GF-D8 (cell line): ENCODE measurements around the gene TMPRSS13.

Experiments used
- DNase-seq: peaks from one replicate; lab custom pipeline; 2025; lab: John Stamatoyannopoulos, UW

The TMPRSS13 gene

DNA sequence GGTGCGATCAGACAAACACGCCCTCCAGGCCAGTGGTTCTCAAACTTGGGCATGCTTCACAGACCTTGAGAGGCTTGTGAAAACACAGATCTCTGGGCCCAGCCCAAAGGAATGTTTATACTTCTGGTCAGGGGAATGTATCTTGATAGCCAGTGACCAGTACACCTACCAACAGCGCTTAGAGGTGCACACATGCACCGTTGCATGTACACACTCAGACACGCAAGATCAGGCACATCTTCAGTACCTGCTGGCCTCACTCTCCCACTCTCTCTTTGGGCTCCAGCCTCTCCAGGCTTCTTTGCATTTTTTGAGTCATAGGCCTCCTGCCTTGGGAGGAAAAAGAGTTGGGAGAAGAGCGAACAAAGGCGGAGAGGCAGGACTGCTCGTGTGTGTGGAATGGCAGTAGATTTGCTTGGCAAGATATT, 41.0 kb downstream of the TMPRSS13 start:
- no peak for DNase-seq

DNA sequence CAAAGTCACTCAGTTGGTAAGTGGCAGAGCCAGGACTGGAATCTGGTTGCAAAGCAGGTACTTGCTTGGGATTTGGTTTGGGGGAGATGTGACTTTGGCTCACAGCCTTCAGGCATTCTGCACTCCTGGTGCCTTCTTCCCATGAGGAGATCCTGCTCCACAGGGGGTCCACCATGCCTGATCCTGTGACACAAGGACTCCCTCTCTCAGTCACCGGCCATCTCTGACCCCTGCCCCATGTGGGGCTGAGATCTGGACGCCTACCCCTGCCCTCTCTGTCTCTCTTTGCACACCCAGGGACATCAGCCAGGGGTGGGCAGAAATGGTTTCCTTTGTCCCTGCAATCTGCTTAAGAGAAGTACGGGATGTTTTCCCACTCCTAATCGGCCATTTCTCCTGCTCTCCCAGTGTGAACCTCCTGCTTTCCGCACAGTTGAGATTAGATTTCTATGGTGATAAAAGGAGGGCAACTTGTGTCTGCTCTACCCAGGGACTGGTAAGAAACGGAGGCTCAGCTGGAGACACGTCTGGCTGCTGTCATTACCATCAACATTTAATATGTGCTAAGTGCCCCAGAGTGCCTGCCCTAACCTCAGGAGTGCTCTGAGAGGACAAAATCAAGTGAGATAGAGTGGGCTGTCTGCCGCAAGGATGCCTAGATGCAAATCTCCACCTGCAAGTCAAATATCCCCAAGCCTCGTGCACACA, 41.6 kb downstream of the TMPRSS13 start:
- no peak for DNase-seq

DNA sequence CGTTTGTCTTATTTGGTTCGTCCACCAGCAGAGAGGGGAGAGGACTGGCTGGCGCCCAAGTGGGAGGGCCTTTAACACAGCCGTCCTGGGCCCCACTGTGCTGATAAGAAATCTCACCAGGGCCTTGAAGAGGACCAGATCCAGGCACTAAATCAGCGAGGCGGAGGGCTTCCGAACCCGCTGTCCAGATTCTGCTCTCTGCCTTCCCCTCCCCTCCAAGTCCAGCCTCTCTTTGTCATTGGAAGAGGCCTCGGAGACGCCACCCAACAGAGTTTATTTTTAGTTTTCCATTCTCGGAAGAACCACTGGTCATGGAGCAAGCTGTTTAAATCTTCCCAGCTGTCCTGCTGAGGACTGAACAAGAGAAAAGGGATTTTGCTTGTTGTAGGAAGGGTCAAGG, 43.4 kb downstream of the TMPRSS13 start:
- DNase-seq = no peak

DNA sequence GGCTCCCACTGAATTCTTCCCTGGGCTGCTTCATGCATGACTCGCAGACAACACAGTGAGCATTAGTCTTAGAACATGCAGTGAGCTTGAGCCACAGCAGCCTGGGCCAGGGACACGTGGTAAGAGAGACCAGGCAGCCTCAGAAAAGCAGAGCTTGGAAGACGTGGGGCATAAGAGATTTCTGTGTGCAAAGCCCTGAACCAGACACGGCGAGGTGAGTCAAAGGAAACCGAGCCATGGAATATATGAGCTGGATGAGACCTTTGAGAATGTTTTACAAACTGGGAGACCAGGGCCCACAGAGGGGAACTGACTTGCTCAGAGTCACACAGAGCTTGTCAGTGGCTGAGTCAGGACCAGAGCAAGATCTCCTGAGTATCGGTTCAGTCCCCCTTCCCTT, 44.2 kb downstream of the TMPRSS13 start:
- DNase-seq = no peak

DNA sequence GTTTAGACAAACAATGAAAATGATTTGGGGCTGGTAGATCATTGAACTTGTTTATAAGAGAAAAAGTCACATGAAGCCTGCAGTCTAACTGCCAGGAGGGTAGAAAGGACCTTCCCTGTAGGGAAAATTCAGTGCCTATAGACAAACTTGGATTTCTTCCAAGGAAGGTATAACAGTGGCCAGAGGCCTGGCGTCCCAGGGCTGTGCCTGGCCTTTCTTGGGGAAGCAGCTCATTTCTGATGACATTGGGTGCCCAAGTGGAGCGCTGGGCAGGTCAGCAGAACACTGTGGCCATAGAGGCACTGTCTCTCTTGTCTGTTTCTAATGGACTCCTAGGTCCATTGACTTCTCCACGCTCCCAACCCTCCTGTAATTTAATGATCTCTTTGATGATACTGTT, 46.1 kb downstream of the TMPRSS13 start:
- DNase-seq = no peak

DNA sequence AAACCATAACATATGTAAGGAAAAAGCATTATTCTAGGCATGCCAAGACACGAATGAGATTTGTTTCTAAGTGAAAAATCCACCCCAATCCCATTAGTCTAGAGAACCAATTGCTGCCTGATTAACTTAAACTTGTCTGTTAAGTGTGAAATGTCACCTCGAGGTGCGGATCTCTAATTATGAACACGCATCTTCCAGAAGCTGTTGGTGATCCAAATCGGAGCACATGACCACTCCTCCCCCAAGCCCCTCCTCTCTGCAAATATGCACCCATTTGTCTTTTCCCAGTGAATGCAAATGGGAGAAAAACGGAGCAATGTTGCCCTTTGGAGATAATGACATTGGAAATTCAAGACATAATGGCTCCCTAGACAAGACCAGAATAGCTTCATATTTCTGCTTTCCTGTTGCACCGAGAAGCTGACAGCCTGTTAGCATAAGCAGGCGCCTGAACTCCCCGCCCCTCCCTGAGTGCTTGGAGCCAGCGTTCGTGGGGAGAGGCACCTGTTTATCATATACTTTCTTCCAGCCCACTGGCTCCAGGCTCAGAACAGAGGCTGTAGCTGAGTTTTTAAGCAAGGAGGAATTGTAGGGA, 46.8 kb downstream of the TMPRSS13 start:
- DNase-seq = no peak

DNA sequence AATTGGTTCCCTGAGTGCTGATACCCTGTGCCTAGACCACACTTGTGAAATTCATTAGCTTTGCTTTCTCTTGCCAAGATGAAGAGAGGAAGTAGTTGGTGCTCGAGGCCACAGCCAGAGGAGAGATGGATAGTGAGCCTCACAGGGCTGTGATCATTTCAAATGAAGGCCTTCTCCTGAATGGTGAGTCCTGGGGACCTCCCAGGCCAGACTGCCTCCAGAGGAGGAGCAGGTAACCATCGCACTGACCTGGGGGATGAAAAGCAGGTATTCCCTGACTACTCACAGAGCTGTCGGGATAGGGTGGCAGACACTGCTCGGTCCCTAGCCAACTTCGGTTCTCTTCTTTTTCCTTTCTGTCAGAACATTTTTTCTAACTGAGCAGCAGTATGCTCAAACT, 48.0 kb downstream of the TMPRSS13 start:
- no peak for DNase-seq

DNA sequence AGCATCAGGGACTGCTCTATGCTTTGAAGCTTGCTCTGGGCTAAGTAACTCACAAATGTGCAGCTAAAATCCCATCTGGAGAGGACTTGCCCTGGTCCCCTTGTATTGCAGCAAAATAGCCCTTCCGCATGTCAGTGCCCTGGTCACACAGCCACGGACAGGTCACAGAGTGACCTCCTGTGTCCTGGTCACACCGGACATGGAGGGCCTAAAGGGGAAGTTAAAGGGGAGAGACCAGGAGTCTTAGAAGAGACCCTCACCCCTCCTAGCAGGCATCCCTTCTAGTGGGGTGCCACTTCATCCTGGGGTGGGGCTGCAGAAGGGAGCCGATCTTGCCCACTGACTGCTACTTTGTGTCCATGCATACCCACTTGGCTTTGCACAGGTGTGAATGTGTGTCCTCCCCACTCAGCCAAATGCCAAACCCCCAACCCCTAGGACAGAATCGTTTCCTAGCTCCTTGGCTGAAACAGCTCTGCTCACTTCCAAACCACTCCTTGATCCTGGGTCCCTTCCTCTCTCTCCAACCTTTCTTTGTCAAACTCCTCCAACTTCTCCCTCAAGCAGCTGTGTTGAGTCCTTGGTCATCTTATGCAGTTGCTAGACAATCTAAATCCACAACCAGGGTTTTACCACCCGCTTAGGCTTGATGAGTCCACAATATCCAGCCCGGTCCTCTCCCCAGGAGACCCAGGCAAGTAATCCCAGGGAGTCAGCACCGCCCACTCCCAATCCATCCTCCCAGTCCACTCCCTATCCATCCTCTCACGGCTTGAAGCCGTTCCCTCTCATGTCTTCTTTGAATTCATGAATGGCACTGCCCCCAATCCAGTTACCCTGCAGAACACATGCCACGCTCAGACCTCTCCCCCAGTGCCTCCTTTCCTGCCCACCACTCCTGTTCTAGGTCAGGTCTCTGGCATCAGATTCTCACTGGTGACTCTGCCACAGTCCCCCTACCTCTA, 49.4 kb downstream of the TMPRSS13 start:
- DNase-seq = no peak

DNA sequence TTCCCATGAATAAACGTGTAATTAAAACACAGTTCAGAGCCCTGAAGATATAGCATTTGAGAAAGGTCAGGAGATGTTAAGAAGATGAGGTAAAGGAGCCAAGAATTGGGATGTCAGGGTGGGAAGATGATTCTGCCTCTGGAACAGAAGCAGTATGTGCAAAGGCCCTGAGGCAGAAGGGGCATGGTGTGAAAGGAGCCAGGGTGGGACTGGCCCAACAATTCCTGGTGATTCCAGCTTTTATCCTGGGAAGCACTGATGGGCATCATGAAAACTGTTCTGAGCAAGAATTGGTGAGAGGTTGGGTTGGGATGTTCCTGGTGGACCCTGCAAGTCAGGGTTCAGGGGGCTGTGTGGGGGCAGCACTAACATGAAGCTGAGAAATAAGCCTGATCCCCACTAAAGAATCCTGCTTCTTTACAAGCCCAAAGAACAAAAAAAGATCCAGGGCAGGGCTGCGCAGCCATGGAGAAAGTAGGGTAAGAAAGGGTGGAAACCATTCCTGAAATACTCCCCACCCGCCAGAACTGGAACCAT, 50.2 kb downstream of the TMPRSS13 start:
- DNase-seq = no peak

DNA sequence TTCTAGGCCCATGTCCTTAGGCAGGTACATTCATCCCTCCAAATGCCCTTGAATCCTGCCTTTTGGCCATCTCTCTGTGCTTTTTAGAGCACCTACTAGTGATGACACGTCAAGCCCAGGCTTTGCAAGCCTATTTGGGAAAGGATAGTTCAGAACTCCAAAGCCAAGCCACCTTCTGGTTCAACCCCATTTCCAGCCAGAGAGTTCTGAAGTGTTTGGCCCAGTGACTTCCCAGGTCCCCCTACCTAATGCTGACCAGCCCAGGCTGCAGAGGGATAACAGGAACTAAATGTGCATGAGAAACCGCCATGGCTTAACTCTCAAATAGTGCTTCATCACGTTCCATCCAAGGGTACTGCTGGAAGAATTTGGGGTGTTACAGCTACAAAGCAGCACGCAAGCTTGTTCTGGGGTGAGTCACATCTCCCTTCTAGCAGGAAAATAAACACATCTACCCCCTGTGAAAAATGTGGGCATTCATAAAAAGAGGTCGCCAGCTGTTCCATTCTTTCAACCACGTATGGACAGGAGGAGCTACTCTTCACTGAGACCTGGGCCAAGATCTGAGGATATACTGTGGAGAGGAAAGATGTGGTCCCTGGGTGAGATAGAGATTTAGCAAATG, 50.8 kb downstream of the TMPRSS13 start:
- DNase-seq = no peak

DNA sequence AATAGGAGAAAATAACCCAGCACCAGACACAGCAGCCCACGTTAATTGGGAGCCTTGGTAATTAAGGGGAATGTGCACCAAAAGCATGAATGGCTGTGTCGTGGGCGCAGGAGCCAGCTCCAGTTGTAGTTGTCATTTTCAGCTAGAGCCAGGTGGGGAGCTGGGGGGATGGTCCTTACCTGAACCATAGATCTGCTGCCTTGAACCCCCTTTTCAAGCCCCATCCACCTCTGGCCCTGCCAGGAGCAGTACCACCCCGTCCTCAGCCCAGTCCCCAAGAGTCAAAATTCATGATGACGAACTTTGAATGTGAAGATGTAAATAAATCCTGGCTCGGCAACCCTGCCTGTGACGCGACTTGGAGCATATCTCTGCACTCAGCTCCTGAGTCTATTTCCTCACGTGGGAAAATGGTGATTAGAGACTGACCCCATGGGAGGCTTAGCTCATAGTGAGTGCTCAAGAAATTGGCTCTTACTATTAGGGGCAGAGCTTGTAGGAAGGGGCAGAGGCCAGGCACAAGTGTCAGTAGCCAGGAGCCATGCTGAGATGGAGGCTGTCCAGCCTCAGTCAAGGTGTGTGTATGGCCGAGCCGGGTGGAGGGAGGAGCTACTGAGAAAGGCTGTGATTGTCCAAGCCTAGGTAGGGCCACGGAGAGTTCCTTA, 52.0 kb downstream of the TMPRSS13 start:
- DNase-seq = no peak

DNA sequence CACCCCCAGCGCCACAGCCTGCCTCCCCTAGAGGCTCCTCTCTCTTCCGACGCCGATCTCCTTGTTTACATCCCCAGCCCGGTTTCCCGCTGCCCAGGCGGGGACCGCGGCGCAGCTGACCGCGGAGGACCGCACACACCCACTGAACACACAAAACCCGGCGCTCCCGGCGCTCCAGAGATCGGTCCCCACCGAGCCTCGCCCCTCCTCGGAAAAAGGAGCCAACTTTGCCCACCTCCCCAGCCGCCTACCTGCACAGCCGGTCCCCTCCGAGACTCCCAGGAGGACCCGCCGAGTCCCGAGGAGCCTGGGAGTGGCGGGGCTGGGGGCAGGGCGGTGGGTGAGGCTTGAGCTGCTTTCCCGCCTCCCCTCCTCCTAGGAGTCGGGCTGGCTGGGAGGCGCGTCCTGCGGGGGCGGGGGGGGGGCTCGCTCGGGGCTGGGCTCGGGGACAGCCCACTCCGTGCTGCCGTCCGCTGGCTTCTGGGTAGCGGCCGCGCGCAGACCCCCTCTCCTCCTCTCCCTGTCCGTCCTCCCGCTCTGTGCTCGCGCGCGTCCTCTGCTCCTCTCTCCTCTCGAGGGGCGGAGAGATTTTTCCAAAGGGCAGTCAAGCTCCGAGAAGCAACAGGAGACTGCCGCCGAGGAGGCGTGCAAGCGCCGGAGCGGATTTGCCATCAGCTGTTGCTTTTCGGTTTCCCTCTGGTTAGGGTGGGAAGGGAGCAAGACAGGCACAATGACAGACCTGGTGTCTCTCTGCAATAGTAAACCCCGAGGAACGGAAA, 52.7 kb downstream of the TMPRSS13 start, which contains the start of gene FXYD6:
Gene FXYD6 (minus strand): TSS at position 318 of the 779 bp plus-strand sequence. CDS start 33,882 bp downstream, outside the sequence.
- DNase-seq = no peak

DNA sequence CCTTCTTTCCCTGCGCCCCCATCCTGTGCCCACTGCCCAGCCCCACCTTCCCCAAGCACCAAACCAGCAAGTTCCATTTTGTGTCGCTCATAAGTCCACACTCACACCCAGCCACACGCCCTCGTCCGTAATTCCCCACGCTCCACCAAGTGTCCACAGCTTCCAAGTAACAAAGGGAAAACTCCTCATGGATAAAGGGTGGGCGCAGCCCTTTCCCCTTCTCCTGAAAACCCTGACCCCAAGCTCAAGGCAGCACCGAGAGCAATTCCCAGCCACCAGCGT, 53.2 kb downstream of the TMPRSS13 start:
- DNase-seq = no peak

DNA sequence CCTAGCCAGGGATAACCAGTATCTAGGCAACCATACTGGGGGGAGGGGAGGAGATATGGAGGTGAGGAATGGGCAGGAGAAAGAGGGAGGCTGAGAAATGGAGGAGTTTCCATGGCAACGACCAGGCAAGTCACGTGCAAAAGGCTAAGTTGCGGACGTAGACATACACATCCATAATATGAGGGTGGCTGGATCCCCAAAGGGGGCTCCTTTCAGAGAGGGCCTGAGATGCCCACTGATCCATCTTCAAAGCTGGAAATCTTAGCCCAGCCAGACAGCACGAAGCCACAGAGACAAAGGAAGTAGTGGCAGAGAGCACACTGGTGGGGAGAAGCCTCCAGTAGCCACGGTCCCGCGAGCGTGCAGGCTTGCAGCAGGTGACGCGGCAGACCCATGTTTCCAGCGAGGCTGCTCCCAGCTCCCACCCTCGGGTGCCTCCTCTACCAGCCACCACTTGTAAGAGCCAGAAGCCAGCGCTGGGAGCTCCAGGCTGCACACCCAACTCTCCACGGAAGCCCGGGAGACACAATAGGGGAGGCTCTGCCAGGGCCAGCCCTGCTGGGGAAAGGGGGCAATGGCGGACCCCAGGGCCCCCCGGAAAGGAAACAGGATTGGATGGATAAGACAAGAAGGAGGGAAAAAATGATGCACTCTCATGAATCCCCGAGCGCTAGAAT, 53.7 kb downstream of the TMPRSS13 start:
- DNase-seq = no peak

DNA sequence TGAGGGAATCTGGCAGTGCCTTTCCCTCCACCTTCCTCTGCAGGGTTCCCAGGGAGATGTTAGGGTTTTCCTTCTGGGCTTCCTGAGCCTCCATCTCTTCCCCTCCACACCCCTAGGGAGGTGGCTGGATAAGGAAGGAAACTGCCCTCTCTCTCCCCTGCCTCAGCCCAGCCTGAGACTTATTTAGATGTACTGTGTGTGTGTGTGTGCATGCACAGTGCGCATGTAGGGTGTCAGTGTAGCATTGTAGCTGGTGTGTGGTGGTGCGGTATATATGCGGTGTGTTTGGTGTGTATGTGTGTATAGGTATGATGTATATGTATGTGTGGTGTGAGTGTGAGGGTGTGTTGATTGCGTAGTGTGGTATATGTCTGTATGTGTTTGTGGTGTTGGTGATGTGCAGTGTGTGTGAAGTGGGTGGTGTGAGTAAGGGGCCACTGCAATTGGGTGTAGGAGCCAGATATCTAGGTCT, 54.3 kb downstream of the TMPRSS13 start:
- DNase-seq = no peak

DNA sequence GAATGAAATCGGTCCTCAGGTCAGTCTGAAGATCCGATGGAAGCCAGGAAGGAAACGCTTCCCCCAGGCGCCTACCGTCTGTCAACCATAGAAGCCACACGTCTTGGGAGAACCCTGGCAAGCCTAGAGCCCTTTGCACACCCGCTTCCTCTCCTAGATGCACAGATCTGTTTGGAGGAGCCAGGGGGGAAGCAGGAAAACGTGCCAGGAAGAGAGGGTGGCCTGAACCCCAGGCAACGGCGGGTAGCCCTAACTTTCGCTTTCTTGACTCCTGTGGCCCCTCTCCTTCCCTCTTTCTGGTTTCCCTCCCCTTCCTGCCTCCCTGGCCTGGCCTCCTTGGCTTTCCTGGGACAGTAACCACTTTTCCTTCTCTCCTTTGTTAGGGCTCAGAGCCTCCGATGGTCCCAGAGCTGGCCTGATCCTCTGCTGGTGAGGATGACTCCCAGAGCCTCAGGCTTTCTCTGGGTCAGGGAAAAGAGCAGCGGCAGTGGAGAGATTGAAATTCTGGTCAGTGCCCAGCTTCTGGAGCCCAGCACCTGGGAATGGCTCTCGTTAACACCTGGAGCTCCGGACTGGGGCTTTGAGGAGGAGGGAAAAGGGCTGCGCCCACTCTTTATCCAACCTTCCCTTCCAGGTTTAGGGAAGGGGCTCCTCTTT, 54.8 kb downstream of the TMPRSS13 start:
- no peak for DNase-seq

DNA sequence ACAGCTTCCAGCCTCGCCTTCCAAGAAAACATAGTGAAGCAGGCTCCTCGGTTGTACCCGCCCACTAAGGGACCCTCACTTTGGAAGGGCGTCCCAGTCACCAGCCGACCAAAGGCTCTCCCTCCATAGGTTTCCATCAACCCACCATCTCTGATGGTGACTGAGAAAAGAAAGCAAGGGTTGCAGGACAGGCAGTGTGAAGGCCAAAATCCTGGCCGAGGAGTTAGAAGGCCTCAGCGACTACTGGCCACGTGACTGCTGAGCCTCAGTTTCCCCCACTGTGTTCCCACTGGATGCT, 55.4 kb downstream of the TMPRSS13 start:
- no peak for DNase-seq

DNA sequence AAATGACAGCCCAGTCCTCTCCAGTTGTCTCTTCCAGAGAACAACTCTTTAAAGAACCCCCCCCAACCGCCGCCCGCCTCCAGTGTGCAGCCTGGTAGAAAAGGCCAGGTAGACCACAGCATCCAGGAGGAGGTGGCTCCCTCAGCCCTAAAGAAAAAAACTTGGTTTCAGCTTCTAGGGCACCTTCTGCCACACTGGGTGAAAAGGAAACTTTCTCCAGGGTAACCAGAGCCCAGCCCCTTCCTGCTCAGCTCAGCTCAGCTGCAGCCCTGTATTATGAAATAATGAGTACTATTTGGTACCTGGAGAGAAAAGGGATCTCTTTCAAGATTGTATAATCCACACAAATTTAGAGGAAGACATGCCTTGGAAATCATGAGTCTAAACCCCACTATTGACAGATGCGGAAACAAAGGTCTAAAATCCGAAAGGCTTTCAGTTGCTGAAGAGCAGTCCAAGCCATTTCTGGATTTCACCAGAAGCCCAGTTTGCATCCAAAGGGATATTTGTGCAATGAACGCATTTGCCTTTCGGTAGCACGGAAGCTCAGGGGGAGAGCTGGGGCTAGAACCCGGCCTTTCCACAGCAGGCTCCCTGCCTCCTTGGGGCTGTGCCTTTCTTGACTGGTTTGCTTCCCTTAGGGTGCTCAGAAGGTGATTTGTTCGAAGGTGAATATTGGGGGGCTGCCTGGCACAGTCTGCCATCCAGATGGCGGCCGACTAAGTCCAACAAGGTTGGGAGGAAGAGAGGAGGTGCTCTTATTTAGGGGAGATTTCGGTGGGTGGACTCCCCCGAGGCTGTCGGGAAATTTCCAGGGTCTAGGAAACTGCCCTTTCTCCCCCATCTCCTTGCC, 56.0 kb downstream of the TMPRSS13 start:
- no peak for DNase-seq

DNA sequence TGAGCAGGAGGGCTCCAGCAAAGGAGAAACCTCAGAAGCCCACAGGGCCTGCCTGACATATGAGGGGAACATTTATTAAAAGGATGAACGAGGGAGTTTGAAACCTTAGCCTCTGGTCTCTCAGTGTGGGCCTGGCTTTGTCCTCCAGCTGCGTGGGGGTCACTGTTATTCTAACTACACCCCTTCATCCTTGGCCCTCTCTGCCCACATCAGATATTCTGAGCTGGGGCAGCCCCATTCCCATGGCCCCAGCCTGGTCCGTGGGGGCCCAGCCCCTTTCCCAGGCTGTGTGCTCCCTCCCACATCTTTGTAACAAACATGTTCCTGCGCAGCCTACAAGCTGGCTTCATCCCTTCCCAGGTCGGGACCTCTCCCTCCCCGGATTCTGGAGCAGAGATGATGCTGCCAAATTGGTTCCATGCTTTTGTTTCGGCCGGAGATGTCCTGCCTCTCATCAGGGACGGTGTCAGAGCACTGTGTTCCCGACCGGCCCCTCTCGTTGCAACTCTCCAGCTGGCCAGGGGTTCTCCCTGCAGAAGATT, 56.7 kb downstream of the TMPRSS13 start:
- no peak for DNase-seq
